GM19452 (cell line): Measurements from ENCODE around the gene P2RY6.

Source experiments
- ATAC-seq: cut with Tn5 transposase; IDR thresholded peaks from one replicate; pipeline ENCODE4 v1.9.1; 2021; ENCODE audit not compliant: unreplicated experiment

The P2RY6 gene

GRCh38 chr11:73314117-73314961, 42.2 kb downstream of the P2RY6 start:
- ATAC-seq = no peak

- ATAC-seq = no peak
Measured at GRCh38 chr11:73315293-73316020, 43.3 kb downstream of the P2RY6 start.

GRCh38 chr11:73316422-73316821, 44.3 kb downstream of the P2RY6 start:
- no peak for ATAC-seq

- ATAC-seq = no peak
Measured at GRCh38 chr11:73317373-73317772, 45.2 kb downstream of the P2RY6 start.

- ATAC-seq = no peak
Measured at GRCh38 chr11:73317803-73318202, 45.7 kb downstream of the P2RY6 start.

GRCh38 chr11:73318501-73319011, 46.4 kb downstream of the P2RY6 start:
- ATAC-seq = no peak

- no peak for ATAC-seq
Measured at GRCh38 chr11:73320763-73321603, 48.8 kb downstream of the P2RY6 start.

GRCh38 chr11:73321604-73322381, 49.7 kb downstream of the P2RY6 start:
- no peak for ATAC-seq

GRCh38 chr11:73322382-73323306, 50.5 kb downstream of the P2RY6 start:
- no peak for ATAC-seq

- ATAC-seq = no peak
Measured at GRCh38 chr11:73323464-73323863, 51.3 kb downstream of the P2RY6 start.

- ATAC-seq = no peak
Measured at GRCh38 chr11:73324116-73324515, 52.0 kb downstream of the P2RY6 start.

GRCh38 chr11:73324665-73325035, 52.5 kb downstream of the P2RY6 start:
- peak; percentile 10 for ATAC-seq

GRCh38 chr11:73325036-73325981, 53.2 kb downstream of the P2RY6 start:
- peak; percentile 52 for ATAC-seq

- no peak for ATAC-seq
Measured at GRCh38 chr11:73326929-73327811, 55.0 kb downstream of the P2RY6 start.

- ATAC-seq = no peak
Measured at GRCh38 chr11:73327812-73328364, 55.8 kb downstream of the P2RY6 start.

- no peak for ATAC-seq
Measured at GRCh38 chr11:73330569-73331093, 58.5 kb downstream of the P2RY6 start.
